ENCODE data around the gene NFU1.
"Not testable (repeated sequence)": the region's sequence is repeated elsewhere in the genome, so short reads cannot be mapped to it uniquely, and the experiment has no call there.

NFU1 gene

DNA sequence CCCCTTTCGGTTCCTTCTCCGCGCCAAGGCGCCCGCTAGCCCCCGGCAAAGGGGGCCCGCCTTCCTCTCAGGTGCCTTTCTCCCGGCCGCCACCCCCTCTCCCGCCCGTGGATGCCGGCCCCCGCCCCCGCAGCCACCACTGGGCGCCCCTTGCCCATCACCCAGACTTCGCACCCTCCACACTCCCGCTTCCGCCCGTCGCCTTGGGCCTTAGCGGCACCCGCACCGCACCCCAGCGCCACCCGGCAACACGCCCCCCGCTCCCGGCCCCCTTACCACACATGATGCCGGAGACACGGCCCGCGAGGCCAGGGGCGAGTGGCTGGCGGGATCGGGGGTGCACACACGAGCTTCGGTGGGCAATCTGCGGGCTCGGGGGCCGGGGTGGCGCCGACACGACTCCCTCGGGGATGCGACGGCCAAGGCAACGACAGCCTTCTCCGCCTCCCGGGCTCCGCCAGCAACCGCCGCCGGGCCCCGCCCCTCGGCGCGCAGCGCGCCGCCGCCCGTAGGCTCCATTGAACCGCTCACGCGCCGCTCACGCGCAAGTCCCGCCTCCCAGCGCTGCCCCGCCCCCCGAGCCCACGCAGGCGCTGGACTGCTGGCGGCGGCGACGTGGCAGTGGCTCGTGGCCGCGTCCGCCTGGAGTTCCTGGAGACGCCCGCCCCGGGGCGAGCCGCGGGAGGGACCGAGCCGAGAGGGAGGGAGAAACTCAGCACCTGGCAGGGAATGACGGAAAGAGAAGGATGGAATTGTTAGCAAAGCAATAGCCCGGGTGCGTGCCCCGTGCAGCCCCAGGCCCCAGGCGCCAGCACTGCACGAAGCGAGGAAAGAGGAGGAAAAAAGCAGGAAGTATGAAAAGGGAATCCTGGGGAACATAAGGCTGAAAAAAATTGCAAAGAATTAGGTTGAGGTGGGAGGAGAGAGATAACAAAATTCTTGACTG, 50.2 kb downstream of the NFU1 start, which contains the start of gene GFPT1:
TSS of gene GFPT1 (minus strand) at position 439 of the 946 bp plus-strand sequence. CDS start at position 283, 156 bp downstream.
- DNase-seq (ENCODE audit: low spot score) = peak; percentile 94

DNA sequence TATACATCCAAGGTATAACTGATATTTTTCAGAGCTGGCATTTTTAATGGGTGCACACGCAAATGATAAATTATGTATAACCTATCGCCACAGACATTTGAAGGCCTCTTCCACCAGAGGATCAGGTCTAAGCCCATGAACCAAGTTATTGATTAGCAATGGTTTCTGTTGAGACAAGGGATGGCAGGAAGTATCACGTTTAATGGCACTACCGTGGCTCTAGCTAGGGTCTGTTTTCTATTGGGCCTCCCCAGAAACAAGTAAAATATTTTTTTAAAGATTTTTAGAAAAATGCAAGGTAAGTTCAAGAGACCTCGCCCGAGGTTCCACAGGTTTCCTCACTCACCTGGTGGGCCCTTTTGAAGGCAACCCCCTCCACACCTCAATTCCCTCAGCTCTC, 50.9 kb downstream of the NFU1 start:
- DNase-seq (ENCODE audit: low spot score) = no peak

DNA sequence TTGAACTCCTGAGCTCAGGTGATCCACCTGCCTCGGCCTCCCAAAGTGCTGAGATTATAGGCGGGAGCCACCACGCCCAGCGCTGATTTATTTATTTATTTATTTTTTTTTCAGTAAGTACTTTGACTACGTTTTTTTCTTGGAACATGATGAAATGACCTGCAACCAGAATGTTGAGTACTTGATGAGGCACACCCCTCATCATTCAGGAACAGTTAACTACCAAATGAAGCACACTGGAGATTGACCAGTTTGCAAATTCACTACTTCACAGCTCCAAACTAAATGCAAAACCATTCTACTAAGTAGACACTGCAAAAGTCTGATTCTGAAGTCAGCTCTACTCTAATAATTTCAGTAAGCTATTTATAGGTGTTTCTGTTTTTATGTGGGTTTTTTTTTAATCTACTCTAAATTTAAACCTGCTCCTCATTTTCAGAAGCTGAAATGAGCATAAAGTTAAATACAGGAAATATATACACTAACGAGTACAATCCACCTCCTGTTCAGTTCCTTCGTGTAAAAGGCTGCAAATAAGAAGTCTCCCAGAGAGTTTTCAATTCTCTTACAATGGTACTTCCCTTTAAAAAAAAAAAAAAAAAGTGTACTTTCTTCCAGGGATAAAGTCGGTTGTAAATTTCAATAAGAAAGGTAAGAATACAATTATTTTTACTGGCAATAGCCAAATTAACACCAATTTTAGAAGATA, 51.6 kb downstream of the NFU1 start:
- DNase-seq (ENCODE audit: low spot score) = peak; percentile 89

DNA sequence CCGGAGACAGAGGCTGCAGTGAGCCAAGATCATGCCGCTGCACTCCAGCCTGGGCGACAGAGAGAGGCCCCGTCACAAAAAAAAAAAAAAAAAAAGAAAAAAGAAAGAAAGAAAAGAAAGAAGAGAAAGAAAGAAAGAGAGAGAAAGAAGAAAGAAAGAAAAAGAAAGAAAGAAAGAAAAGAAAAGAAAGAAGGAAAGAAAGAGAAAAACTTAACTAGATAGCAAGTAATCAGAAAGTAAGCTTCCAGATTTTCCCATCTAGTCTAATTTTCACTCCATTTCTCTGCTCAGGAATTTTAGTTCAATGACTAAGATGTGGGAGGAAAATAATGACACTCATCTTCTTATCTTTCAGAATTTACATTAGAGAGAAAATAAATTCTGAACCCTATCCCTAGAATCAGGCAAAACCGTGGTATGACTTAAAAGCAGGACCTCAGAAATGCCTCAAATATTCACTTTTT, 52.6 kb downstream of the NFU1 start:
- no peak for DNase-seq (ENCODE audit: low spot score)

DNA sequence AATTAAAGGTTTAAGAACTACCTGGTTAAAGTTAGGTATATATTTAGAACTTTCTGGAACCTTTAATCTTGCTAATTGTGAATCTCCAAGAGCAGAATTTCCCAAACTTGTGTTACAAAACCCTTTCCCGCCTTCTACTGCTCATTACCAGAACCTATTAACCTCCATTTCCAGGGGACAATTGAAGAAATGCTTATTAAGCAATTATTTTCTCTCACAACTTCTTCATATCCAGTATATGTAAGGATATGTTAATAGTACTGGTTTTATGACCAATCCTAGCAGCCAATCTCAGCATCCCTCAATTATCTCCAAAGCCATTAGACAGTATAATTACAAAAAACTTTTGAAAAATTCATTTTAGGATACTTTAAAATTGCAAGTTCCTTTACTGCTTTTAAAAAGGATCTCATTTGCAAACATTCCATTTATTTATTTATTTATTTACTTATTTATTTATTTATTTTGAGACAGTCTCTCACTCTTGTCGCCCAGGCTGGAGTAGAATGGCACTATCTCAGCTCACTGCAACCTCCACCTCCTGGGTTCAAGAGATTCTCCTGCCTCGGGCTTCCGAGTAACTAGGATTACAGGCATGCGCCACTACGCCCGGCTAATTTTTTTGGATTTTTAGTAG, 53.9 kb downstream of the NFU1 start:
- no peak for DNase-seq (ENCODE audit: low spot score)

DNA sequence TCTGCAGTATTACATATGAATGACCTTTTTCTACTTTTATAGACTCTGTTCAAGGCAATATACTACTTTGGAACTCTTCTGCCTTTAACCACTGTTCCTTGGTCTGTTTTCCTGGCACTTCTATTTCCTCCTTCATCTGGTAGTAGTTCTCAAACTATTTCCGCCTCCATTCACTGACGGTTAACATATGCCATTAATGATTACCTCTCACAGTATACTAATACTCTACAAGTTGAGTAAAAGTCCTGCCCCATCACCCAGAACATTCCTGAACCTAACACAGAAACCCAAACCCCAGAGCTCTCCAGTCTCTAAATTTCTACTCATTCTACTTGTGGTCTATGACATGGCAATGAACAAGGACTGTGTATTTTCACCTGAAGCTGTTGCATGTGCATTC, 54.7 kb downstream of the NFU1 start:
- DNase-seq (ENCODE audit: low spot score) = no peak

DNA sequence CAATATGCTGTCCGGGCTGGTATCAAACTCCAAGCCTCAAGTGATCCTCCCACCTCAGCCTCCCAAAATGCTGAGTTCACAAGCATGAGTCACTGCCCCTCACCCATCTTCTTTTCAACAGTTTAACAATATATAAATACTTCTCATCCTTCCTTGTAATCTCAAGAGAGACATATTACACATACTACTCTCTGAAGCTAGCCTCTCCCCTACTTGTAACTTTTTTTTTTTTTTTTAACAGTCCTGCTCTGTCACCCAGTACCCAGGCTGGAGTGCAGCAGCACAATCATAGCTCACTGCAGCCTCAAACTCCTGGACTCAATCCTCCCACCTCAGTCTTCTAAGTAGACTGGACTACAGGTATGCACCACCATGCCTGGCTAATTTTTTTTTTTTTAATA, 55.9 kb downstream of the NFU1 start:
- no peak for DNase-seq (ENCODE audit: low spot score)

DNA sequence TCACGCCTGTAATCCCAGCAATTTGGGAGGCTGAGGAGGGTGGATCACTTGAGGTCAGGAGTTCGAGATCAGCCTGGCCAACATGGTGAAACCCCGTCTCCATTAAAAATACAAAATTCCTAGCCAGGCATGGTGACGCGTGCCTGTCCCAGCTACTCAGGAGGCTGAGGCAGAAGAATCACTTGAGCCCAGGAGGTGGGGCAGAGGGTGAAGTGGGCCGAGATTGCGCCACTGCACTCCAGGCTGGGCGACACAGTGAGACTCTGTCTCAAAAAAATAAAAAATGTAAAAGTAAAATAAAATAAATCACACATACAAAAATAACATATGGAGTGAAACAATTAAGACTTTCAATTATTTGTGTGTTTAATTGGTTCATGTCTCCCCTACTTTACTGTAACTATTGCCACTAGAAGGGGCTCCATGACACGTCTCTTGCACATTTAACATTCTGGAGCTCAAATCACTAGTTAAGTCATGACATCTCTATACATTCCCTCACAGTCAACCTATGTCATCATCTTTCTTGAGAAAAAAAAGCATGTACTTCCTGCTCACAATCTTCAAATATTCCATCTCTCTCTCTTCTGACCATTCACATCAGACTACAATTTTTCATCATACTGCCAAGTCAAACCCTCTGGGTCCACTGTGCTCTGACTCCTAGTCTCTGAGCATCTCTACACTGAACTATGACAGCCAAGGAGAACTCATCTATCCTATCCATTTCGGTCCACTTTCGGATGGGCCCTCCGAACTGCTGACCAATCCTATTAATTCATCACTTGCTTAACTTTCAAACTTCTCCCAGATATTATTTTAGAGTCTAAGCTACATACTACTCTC, 56.9 kb downstream of the NFU1 start:
- no peak for DNase-seq (ENCODE audit: low spot score)

DNA sequence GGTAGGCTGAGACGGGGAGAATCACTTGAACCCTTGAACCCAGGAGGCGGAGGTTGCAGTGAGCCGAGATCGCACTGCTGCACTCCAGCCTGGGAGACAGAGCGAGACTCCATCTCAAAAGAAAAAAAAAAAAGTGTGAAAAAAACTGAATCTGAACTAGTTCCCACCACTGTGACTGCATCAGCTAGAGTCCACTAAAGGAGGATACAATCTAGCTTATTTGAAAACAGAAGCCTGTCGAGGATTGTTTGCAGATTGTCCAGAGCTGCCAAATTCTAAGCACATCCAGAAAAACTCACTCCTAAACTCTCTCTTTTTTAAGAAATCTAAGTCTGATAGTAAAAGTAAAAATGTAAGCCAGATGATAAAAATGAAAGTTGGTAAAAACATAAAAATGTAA, 60.8 kb downstream of the NFU1 start:
- no peak for DNase-seq (ENCODE audit: low spot score)

DNA sequence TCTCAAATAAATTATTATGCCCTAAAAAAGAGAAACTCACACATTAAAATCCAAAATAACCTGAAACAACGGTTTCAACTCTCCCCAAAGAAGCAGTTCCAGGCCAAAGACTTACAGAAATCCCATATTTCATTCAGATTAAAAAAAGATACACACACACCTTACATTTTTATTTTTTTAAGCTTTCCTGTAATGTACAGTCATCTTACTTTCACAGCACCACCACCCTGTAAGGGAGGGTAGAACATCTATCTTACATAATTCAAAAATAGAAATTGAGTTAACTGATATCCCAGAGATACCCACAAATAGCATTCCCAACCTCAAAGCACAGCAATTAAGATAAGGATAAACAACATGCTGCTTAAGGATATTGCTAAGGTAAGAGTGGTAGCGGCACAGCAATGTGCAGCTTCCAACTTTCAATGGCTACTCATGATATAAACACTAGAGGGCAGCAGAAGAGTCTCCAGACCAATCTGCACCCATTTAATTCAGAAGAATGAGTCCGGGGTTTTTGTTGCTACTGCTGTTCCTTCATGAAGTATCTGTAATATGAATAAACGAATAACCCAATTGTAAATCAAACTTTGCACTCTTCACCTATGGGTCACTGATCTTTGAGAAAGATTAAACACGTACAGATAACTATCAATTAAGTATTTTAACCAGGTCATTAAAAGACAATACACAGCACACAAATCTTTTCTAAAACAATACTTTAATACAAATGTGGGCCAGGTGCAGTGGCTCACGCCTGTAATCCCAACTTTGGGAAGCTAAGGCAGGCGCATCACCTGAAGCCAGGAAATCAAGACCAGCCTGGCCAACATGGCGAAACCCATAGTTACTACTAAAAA, 61.5 kb downstream of the NFU1 start:
- peak; percentile 30 for DNase-seq (ENCODE audit: low spot score)

DNA sequence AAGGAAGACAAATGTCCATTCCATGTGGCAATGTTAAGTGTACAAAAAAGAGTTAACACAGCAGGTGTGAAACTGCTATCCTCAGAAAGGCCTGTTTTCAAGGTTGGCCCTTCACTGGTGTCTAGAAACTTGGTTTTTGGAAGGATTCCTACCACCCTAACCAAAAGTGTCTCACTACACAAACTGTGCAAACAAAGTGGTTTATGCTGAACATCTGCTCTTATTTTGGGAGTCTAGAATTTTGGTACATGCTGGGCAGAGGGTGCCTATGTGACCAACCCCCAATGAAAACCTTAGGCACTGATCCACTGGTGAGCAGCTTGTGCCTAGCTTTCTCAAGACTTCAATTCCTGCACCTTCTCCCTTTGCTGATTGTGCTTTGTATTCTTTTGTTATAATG, 64.5 kb downstream of the NFU1 start:
- no peak for DNase-seq (ENCODE audit: low spot score)

DNA sequence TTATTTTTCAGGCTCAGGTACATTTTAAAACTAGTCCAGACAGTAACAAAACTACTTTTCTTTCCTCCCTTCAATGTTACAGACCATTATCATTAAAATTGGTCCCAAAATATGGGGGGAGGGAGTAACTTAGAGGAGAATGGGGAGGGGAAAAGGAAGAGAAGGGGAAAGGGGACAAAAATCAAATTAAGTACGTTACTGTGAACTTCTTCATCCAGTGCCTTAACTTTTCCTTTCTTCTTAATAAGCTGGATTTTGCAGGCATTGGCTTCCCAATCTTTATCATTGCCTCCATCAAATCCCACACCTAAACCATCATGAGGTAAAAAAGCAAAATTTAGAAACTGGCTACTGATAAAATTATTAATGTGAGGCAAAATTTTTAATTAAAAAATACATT, 67.4 kb downstream of the NFU1 start:
- DNase-seq (ENCODE audit: low spot score) = no peak

DNA sequence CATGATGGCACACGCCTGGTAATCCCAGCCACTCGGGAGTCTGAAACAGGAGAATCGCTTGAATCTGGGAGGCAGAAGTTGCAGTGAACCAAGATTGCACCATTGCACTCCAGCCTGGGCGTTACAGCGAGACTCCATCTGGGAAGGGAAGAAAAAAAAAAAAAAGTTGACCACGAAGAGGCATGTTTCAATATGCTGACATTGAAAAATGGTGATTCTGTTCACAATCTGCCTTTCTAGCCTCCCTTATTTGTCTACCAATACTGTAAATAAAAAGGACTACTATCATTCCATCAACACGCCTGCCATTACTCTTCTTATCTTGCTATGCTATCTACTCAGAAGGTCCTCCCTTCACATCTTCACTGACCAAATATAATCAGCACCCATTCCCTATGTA, 68.6 kb downstream of the NFU1 start:
- no peak for DNase-seq (ENCODE audit: low spot score)

DNA sequence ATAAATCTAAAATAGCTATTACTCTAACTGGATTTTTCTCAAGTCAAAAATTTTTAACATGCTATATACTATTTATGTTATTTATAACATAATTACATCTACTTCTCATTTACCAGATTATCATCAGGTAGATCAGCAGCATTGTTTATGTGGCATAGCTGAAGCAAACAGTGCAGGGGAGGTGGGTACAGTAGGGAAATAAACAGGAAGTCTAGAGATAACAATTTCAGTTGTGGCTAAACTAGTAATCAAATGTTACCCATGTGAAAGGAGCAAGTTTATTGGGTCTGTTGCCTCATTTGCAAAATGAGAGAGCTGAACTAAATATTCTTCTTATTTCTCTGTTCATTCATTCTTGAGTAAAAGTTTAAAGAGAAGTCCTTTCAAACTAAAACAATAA, 77.9 kb downstream of the NFU1 start:
- no peak for DNase-seq (ENCODE audit: low spot score)

DNA sequence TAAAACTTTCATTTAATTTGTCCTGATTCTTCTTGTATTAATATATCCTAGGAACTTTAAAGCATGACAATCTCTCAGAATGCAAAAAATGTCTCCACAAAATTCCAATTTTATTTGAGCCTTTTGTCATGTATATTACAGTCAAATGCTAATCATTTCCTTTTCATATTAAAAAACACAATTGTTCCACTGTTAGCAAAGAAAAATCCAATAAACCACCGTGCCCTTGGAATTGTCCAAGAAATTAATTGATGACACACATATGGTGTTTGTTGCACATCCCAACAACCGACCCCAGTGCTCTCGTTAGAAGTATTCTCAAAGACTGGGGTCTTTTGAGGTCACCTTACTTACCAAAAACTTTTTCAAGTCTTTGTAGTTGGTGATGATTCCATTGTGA, 78.3 kb downstream of the NFU1 start:
- DNase-seq (ENCODE audit: low spot score) = no peak

DNA sequence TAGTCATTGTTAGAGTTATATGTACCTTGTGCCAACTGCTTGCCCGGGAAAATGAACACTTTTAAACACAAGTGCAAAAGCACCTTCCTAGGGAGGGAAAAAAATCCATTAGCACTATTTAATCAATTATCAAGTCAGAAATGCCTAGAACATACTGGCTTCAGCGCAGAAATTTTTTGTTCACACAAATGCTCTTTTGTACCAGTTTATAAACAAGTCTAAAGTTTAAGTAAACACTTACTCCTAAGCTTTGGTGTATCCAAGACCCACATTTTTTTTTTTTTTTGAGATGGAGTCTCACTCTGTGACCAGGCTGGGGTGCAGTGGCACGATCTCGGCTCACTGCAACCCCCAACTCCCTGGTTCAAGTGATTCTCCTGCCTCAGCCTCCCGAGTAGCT, 80.8 kb downstream of the NFU1 start:
- DNase-seq (ENCODE audit: low spot score) = no peak

DNA sequence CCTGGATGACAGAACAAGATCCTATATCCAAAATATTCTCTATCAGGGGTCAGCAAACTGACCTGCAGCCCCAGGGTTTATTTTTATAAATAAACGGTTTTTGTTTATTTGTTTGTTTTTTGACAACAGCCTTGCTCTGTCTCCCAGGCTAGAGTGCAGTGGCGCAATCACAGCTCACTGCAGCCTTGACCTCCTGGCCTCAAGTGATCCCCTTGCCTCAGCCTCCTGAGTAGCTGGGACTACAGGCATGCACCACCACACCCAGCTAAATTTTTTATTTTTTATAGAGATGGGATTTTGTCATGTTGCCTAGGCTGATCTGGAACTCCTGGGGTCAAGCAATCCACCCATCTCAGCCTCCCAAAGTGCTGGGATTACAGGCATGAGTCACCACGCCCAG, 82.3 kb downstream of the NFU1 start:
- not testable (repeated sequence) for DNase-seq (ENCODE audit: low spot score)

DNA sequence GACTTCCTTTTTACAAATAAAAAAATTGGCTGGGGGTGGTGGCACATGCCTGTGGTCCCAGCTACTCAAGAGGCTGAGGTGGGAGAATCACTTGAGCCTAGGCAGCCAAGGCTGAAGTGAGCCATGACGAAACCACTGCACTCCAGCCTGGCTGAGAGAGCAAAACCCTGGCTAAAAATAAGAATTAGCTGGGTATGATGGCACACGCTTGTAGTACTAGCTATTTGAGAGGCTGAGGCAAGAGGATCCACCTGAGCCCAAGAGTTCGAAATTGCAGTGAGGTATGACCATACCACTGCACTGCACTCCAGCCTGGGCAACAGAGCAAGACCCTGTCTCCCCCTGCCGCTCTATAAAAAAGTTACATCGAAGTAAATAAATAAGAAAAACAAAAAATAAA, 83.9 kb downstream of the NFU1 start:
- DNase-seq (ENCODE audit: low spot score) = no peak

DNA sequence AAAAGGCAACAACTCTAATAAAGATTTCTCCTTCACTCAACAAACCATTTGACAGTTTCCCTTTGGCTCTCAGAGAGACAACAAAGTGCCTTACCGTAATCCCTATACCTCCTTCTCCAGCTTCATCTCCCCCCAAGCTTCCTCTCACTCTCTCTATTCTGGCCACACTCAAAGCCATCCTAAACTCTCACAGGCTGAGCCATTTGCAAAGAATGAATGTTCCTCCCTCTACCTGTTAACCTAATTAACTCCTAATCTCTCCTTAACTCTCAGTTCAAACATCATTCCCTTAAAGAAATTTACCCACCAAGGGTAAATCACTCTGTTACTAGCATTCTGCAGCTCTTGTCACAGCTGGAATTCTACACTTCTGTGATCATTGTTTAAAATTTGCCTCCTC, 88.5 kb downstream of the NFU1 start:
- no peak for DNase-seq (ENCODE audit: low spot score)

Data from SW480 (cell line).